ENCODE measurements around the gene HNRNPAB. TPM values are rescaled to one million over a fixed set of nuclear protein-coding genes. Genes with fewer than 3 reads are reported as not detected.
A peak's percentile ranks its signal among the peaks of the same experiment; 100 is the strongest.

HNRNPAB gene
- total RNA-seq, 4 donors from 2014 or later, result 79.9 to 140 (median 106) TPM

DNA sequence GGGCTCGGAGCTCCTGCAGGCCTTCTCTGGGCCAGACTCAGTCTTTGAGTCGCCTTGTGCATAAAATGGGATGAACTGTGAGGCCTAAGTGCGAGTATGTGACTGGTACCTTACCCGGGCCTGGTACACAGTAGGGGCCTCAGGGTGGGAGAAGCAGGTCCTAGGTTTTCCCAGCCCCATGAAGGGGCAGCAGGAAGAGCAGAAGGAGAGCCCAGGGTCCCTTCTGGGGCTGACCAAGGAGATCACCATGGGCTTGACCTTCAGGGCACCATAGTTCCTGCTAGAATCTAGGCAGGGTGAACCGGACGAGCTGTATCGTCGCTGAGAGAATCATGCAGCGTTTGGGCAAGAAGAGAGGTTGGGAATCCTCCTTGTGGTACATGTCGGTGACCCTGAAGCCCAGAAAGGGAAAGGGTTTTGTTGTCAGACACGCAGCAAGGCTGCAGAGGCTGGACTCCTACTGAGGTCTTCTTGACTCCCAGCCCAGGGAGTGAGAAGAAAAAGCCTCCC, 28.6 kb downstream of the HNRNPAB start:
- TF ChIP-seq EP300 (IDR thresholded peaks at IDR 0.05) (no peak), POLR2A (IDR thresholded peaks at IDR 0.05) (no peak), POLR2AphosphoS5 (IDR thresholded peaks at IDR 0.05) (no peak)
- TF ChIP-seq, protein P1, sequence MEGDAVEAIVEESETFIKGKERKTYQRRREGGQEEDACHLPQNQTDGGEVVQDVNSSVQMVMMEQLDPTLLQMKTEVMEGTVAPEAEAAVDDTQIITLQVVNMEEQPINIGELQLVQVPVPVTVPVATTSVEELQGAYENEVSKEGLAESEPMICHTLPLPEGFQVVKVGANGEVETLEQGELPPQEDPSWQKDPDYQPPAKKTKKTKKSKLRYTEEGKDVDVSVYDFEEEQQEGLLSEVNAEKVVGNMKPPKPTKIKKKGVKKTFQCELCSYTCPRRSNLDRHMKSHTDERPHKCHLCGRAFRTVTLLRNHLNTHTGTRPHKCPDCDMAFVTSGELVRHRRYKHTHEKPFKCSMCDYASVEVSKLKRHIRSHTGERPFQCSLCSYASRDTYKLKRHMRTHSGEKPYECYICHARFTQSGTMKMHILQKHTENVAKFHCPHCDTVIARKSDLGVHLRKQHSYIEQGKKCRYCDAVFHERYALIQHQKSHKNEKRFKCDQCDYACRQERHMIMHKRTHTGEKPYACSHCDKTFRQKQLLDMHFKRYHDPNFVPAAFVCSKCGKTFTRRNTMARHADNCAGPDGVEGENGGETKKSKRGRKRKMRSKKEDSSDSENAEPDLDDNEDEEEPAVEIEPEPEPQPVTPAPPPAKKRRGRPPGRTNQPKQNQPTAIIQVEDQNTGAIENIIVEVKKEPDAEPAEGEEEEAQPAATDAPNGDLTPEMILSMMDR (IDR thresholded peaks at IDR 0.05), result no peak
- ATAC-seq, result no peak
- Histone ChIP-seq H3K36me3 (peaks cover 0 to 34% of the 10 kb centered on the region in 2 donors), H3K9me3 (no peaks in the 10 kb centered on the region), H3K27me3 (no peaks in the 10 kb centered on the region), H3K4me1 (peaks cover 0 to 67% (median 18%) of the 10 kb centered on the region in 3 donors), H3K27ac (peak overlapping the region; percentile 86 to 99 (median 94)), H3K4me3 (peak overlapping the region; percentile 67 to 97)
- 60 to 64% methylated on average over 1 to 4 of the region's 11 CpGs for WGBS, 2 donors (ENCODE audit: low coverage in 1 of 2)

GRCh38 chr5:178234121-178234749, 29.9 kb downstream of the HNRNPAB start:
- ATAC-seq, result no peak
- H3K27me3 ChIP-seq, result no peaks in the 10 kb centered on the region
- peaks cover 0 to 21% of the 10 kb centered on the region in 2 donors for H3K36me3 ChIP-seq
- no peak for TF ChIP-seq POLR2AphosphoS5 (IDR thresholded peaks at IDR 0.05)
- TF ChIP-seq, protein P1 (IDR thresholded peaks at IDR 0.05), result no peak
- TF ChIP-seq POLR2A (IDR thresholded peaks at IDR 0.05), result no peak
- no peak for TF ChIP-seq EP300 (IDR thresholded peaks at IDR 0.05)
- 80% methylated on average over 3 of the region's 7 CpGs; no CpG with 5 or more reads in 1 of the 2 donors for WGBS, 2 donors (ENCODE audit: low coverage in 1 of 2)
- peak overlapping the region in 1 of 4 donors; percentile 11 for H3K27ac ChIP-seq
- no peak overlapping the region for H3K4me3 ChIP-seq
- no peaks in the 10 kb centered on the region for H3K9me3 ChIP-seq
- peaks cover 0 to 76% (median 18%) of the 10 kb centered on the region in 3 donors for H3K4me1 ChIP-seq

DNA sequence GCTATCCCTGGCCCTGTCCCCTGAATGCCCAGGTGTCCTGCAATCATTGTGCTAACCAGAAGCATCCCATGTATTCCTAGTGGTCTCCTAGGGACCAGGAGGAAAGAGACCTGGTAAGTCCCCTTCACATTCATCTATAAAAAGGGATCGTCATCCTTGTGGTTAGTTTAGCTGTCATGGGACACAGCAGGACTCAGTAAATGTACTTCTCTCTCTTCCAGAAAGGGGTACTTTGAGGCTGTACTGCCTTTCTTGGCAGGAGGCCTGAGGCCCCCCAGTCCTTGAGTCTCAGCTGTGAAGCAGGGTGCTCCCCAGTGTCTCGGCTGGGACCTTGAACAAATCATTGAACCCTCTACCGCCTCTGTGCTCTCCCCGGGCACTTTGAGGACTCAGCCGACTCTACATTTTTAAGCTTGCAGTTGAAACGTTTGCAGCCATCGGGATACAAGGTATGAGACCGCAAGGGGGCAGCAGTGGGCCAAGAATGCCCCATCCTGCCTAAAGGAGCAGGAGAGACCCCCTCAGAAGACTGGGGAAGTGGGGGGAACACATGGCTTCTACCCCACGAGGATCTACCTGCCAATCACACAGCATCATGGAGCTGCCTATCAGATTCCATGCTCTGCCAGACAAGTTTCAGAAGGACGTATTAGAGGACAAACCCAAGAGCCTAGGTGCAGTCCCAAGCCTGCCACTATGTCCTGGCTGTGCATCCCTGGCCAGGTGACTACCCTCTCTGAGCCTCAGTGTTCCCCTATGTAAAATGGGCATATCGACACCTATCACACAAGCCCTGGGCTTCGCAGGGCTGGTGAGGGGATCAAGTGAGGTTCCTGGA, 30.6 kb downstream of the HNRNPAB start:
- Histone ChIP-seq H3K4me1 (peaks cover 0 to 69% (median 17%) of the 10 kb centered on the region in 3 donors), H3K27me3 (no peaks in the 10 kb centered on the region), H3K27ac (peak overlapping the region in 1 of 4 donors; percentile 11), H3K9me3 (no peaks in the 10 kb centered on the region), H3K4me3 (no peak overlapping the region), H3K36me3 (peaks cover 0 to 14% of the 10 kb centered on the region in 2 donors)
- no peak for TF ChIP-seq POLR2AphosphoS5 (IDR thresholded peaks at IDR 0.05)
- TF ChIP-seq, protein P1 (IDR thresholded peaks at IDR 0.05), result peak in 3 of 4 experiments; percentile 41 to 68 (median 43)
- no peak for TF ChIP-seq POLR2A (IDR thresholded peaks at IDR 0.05)
- ATAC-seq, result no peak
- WGBS, 2 donors (ENCODE audit: low coverage in 1 of 2), result 20 to 25% methylated on average over 2 to 4 of the region's 12 CpGs

DNA sequence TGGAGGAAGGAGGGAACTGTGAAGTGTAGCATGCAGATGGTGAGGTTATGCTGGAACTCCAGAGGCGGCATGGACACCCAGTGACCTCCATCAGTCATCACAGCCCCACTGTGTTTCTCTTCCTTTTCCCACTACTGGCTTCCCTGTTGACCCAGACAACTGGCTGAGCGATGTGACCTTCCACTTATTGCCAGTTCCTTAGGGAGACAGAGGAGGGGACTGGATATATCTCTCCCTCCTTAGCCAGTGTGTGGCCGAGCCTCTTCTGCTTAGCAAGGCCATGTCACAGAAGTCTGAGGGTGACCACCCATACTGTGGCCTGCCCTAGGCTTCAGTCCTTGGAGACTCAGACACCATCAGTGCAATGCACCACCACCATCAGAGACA, 31.2 kb downstream of the HNRNPAB start:
- no peak for TF ChIP-seq POLR2A (IDR thresholded peaks at IDR 0.05)
- TF ChIP-seq POLR2AphosphoS5 (IDR thresholded peaks at IDR 0.05), result no peak
- no peak for TF ChIP-seq EP300 (IDR thresholded peaks at IDR 0.05)
- TF ChIP-seq, protein P1 (IDR thresholded peaks at IDR 0.05), result no peak
- Histone ChIP-seq H3K9me3 (no peaks in the 10 kb centered on the region), H3K36me3 (peaks cover 0 to 8% of the 10 kb centered on the region in 2 donors), H3K27ac (no peak overlapping the region), H3K4me3 (no peak overlapping the region), H3K27me3 (no peaks in the 10 kb centered on the region), H3K4me1 (peaks cover 0 to 63% (median 11%) of the 10 kb centered on the region in 3 donors)
- WGBS, 2 donors (ENCODE audit: low coverage in 1 of 2), result 66 to 100% methylated on average over 1 to 2 of the region's 3 CpGs
- ATAC-seq, result no peak
